Measurements from ENCODE around the gene ITGB3BP.

ITGB3BP gene

DNA sequence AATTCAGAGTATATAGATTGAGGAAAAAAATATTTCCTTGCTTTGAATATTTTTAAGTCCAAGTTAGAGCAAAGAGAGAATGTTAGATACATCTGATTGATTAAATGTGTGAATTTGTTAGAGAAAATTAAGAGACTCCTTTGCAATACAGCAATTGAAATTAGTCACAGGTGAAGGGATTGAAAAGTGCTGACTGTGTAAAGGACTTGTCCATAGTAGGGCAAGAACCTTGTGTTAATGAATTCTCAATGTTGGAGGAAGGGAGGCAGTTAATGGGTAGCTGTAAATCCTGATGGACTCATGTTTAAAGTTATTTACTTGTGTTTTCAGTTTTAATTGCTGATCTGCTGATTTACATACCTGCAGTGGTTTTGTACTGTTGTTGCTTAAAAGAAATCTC, 117.0 kb downstream of the ITGB3BP start:
- CTCF ChIA-PET: interaction anchor here (1.1 kb wide), 1 partner anchor 79 kb away, joined by 3 read pairs; no protein-coding TSS in a partner anchor
- Histone ChIP-seq H3K9me3 (ENCODE audit: control insufficient read depth, insufficient read depth, low read depth, low read length) (no peaks in the 10 kb centered on the region), H3K27ac (ENCODE audit: extremely low read depth, low read depth, low read length) (no peak overlapping the region), H3K4me1 (ENCODE audit: control insufficient read depth, insufficient read depth, low read length) (no peaks in the 10 kb centered on the region; the same call in 1 of the 2 replicates), H3K4me3 (ENCODE audit: low read depth, low read length) (no peak overlapping the region), H3K36me3 (ENCODE audit: control insufficient read depth in 2 of 2, insufficient read depth in 1 of 2, low read length in 2 of 2) (peaks cover 0 to 8% of the 10 kb centered on the region in 2 experiments; a peak in 2 of 3 replicates)
- TF ChIP-seq, protein P1, sequence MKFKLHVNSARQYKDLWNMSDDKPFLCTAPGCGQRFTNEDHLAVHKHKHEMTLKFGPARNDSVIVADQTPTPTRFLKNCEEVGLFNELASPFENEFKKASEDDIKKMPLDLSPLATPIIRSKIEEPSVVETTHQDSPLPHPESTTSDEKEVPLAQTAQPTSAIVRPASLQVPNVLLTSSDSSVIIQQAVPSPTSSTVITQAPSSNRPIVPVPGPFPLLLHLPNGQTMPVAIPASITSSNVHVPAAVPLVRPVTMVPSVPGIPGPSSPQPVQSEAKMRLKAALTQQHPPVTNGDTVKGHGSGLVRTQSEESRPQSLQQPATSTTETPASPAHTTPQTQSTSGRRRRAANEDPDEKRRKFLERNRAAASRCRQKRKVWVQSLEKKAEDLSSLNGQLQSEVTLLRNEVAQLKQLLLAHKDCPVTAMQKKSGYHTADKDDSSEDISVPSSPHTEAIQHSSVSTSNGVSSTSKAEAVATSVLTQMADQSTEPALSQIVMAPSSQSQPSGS (tag by site-specific recombination; IDR thresholded peaks at IDR 0.05; ENCODE audit: low read depth): no peak
- TF ChIP-seq ZNF837 (tag by site-specific recombination; IDR thresholded peaks at IDR 0.05): no peak
- TF ChIP-seq OVOL3 (tag by site-specific recombination; IDR thresholded peaks at IDR 0.05): no peak
- TF ChIP-seq, protein P2, sequence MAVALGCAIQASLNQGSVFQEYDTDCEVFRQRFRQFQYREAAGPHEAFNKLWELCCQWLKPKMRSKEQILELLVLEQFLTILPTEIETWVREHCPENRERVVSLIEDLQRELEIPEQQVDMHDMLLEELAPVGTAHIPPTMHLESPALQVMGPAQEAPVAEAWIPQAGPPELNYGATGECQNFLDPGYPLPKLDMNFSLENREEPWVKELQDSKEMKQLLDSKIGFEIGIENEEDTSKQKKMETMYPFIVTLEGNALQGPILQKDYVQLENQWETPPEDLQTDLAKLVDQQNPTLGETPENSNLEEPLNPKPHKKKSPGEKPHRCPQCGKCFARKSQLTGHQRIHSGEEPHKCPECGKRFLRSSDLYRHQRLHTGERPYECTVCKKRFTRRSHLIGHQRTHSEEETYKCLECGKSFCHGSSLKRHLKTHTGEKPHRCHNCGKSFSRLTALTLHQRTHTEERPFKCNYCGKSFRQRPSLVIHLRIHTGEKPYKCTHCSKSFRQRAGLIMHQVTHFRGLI (tag by site-specific recombination; IDR thresholded peaks at IDR 0.05): no peak
- TF ChIP-seq ZNF239 (tag by site-specific recombination; IDR thresholded peaks at IDR 0.05): no peak
- no peak for TF ChIP-seq ZNF677 (tag by site-specific recombination; IDR thresholded peaks at IDR 0.05)
- no peak for TF ChIP-seq ZEB2 (tag by site-specific recombination; IDR thresholded peaks at IDR 0.05)
- TF ChIP-seq ZNF324 (tag by site-specific recombination; IDR thresholded peaks at IDR 0.05): no peak
- POLR2A ChIA-PET: no interaction called here

DNA sequence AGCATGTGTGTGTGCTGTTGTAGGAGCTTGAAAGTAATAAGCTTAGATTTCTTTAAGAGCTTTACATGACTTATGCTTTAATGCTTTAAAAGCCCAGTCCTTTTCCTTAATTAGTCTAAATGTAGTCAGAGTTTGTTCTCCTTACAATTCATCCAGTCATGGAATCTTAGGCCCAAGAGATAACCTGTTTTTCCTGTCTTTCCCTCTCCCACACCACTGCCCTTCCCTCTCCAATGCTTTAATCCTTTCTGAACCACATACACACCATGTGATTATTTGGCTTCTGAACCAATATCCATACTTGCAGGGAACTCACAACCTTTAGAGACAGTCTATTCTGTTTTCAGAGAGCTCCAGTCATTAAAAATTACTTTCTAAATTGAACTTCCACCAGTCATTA, 118.0 kb downstream of the ITGB3BP start:
- ChIA-PET POLR2A (no interaction called here), CTCF (interaction anchor here (0.7 to 1.8 kb wide), 3 partner anchors 10 to 171 kb away, joined by 3 to 4 read pairs (median 3); no protein-coding TSS in a partner anchor)
- TF ChIP-seq, protein P3, sequence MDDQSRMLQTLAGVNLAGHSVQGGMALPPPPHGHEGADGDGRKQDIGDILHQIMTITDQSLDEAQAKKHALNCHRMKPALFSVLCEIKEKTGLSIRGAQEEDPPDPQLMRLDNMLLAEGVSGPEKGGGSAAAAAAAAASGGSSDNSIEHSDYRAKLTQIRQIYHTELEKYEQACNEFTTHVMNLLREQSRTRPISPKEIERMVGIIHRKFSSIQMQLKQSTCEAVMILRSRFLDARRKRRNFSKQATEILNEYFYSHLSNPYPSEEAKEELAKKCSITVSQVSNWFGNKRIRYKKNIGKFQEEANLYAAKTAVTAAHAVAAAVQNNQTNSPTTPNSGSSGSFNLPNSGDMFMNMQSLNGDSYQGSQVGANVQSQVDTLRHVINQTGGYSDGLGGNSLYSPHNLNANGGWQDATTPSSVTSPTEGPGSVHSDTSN (CRISPR knock-in tag; IDR thresholded peaks at IDR 0.05): no peak
- no peak for TF ChIP-seq ZNF548 (tag by site-specific recombination; IDR thresholded peaks at IDR 0.05)
- TF ChIP-seq, protein P4, sequence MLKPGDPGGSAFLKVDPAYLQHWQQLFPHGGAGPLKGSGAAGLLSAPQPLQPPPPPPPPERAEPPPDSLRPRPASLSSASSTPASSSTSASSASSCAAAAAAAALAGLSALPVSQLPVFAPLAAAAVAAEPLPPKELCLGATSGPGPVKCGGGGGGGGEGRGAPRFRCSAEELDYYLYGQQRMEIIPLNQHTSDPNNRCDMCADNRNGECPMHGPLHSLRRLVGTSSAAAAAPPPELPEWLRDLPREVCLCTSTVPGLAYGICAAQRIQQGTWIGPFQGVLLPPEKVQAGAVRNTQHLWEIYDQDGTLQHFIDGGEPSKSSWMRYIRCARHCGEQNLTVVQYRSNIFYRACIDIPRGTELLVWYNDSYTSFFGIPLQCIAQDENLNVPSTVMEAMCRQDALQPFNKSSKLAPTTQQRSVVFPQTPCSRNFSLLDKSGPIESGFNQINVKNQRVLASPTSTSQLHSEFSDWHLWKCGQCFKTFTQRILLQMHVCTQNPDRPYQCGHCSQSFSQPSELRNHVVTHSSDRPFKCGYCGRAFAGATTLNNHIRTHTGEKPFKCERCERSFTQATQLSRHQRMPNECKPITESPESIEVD (tag by site-specific recombination; IDR thresholded peaks at IDR 0.05): no peak
- TF ChIP-seq, protein P5, sequence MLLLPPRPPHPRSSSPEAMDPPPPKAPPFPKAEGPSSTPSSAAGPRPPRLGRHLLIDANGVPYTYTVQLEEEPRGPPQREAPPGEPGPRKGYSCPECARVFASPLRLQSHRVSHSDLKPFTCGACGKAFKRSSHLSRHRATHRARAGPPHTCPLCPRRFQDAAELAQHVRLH (tag by site-specific recombination; IDR thresholded peaks at IDR 0.05): no peak
- H3K27ac ChIP-seq (ENCODE audit: extremely low read depth, low read depth, low read length): no peak overlapping the region
- H3K4me1 ChIP-seq (ENCODE audit: control insufficient read depth, insufficient read depth, low read length): no peaks in the 10 kb centered on the region; the same call in 1 of the 2 replicates
- peaks cover 0 to 8% of the 10 kb centered on the region in 2 experiments; a peak in 2 of 3 replicates for H3K36me3 ChIP-seq (ENCODE audit: control insufficient read depth in 2 of 2, insufficient read depth in 1 of 2, low read length in 2 of 2)
- no peaks in the 10 kb centered on the region for H3K9me3 ChIP-seq (ENCODE audit: control insufficient read depth, insufficient read depth, low read depth, low read length)
- H3K4me3 ChIP-seq (ENCODE audit: low read depth, low read length): no peak overlapping the region

DNA sequence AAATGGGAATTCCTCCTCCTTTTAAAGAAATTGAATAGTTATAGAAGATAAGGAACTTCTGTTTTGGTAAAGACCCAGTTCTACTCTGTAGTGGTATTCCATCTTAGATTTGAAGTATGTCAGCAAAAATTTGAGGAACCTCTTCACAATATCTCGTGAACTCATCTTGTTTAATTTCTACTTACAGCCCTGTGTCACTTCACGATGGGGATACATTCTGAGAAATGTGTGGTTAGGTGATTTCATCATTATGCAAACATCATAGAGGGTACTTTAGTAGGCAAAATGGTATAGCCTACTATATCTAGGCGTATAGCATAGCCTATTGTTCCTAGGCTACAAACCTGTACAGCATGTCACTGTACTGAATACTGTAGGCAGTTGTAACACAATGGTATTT, 119.6 kb downstream of the ITGB3BP start:
- CTCF ChIA-PET: interaction anchor here (0.6 to 1.8 kb wide), 3 partner anchors 9 to 270 kb away, joined by 3 to 4 read pairs (median 3); no protein-coding TSS in a partner anchor
- H3K36me3 ChIP-seq (ENCODE audit: control insufficient read depth in 2 of 2, insufficient read depth in 1 of 2, low read length in 2 of 2): peaks cover 0 to 13% of the 10 kb centered on the region in 2 experiments; a peak in 2 of 3 replicates

More for the DNA sequence above, 119.6 kb downstream of the ITGB3BP start:
- POLR2A ChIA-PET: no interaction called here
- Histone ChIP-seq H3K27ac (ENCODE audit: extremely low read depth, low read depth, low read length) (no peak overlapping the region), H3K9me3 (ENCODE audit: control insufficient read depth, insufficient read depth, low read depth, low read length) (no peaks in the 10 kb centered on the region), H3K4me3 (ENCODE audit: low read depth, low read length) (no peak overlapping the region), H3K4me1 (ENCODE audit: control insufficient read depth, insufficient read depth, low read length) (no peaks in the 10 kb centered on the region; the same call in 1 of the 2 replicates)
- no peak for TF ChIP-seq KLF16 (tag by site-specific recombination; IDR thresholded peaks at IDR 0.05)
- no peak for TF ChIP-seq HOXA7 (CRISPR knock-in tag; IDR thresholded peaks at IDR 0.05; ENCODE audit: borderline replicate concordance)
- TF ChIP-seq, protein P6, sequence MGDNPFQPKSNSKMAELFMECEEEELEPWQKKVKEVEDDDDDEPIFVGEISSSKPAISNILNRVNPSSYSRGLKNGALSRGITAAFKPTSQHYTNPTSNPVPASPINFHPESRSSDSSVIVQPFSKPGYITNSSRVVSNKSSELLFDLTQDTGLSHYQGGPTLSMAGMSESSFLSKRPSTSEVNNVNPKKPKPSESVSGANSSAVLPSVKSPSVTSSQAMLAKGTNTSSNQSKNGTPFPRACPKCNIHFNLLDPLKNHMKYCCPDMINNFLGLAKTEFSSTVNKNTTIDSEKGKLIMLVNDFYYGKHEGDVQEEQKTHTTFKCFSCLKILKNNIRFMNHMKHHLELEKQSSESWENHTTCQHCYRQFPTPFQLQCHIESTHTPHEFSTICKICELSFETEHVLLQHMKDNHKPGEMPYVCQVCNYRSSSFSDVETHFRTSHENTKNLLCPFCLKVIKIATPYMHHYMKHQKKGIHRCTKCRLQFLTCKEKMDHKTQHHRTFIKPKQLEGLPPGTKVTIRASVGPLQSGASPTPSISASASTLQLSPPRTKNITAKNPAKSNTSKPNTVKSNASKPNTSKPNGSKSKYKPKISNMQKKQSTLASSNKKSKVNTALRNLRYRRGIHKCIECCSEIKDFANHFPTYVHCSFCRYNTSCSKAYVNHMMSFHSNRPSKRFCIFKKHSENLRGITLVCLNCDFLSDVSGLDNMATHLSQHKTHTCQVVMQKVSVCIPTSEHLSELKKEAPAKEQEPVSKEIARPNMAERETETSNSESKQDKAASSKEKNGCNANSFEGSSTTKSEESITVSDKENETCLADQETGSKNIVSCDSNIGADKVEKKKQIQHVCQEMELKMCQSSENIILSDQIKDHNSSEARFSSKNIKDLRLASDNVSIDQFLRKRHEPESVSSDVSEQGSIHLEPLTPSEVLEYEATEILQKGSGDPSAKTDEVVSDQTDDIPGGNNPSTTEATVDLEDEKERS (tag by site-specific recombination; IDR thresholded peaks at IDR 0.05): no peak
- no peak for TF ChIP-seq ZNF529 (tag by site-specific recombination; IDR thresholded peaks at IDR 0.05; ENCODE audit: insufficient replicate concordance)
- no peak for TF ChIP-seq BCL11A (tag by site-specific recombination; IDR thresholded peaks at IDR 0.05; ENCODE audit: low read depth)
- no peak for TF ChIP-seq ZNF596 (tag by site-specific recombination; IDR thresholded peaks at IDR 0.05)

Data from HEK293 (cell line).